AG10803 (cell line): ENCODE results near the gene MAP3K20.
A peak's percentile ranks its signal among the peaks of the same experiment; 100 is the strongest.

Experiments used
- DNase-seq: peaks from one replicate; pipeline ENCODE4 v3.0.0; 2010; ENCODE audit warnings: low read depth
- H3K4me3 ChIP-seq: 2 replicates; pipeline ENCODE4 v1.5.1; 2011; ENCODE audit warnings: mild to moderate bottlenecking, low read length, control low read depth
- CTCF ChIP-seq: conservative IDR thresholded peaks from 2 replicates; pipeline ENCODE4 v1.5.1; 2011; ENCODE audit warnings: mild to moderate bottlenecking, low read length, control low read depth, inconsistent platforms

Gene MAP3K20

GRCh38 chr2:173059292-173059691, 16.4 kb upstream of the MAP3K20 start:
- no peak for TF ChIP-seq CTCF
- no peak for DNase-seq
- H3K4me3 ChIP-seq = no peak overlapping the region

GRCh38 chr2:173059971-173060461, 15.6 kb upstream of the MAP3K20 start:
- no peak for TF ChIP-seq CTCF
- DNase-seq = peak; percentile 84
- no peak overlapping the region for H3K4me3 ChIP-seq

- DNase-seq = peak; percentile 80
- no peak overlapping the region for H3K4me3 ChIP-seq
- no peak for TF ChIP-seq CTCF
These were observed 12.8 kb upstream of the MAP3K20 start for GRCh38 chr2:173062801-173063200.

GRCh38 chr2:173064151-173064805, 11.4 kb upstream of the MAP3K20 start:
- peak; percentile 95 for DNase-seq
- no peak for TF ChIP-seq CTCF
- no peak overlapping the region for H3K4me3 ChIP-seq

GRCh38 chr2:173066887-173067676, 8.6 kb upstream of the MAP3K20 start:
- DNase-seq = no peak
- H3K4me3 ChIP-seq = no peak overlapping the region
- TF ChIP-seq CTCF = no peak

- DNase-seq = no peak
- TF ChIP-seq CTCF = no peak
- peak overlapping the region; percentile 76 for H3K4me3 ChIP-seq
These were observed 428 bp upstream of the MAP3K20 start for GRCh38 chr2:173075056-173075780.
